ENCODE measurements around the gene MYL6B. TPM values are rescaled to one million over a fixed set of nuclear protein-coding genes. Genes with fewer than 3 reads are reported as not detected.

Gene MYL6B
- polyA plus RNA-seq, 1 donor (not counting 4 experiments of a cell fraction or from before 2014, with no cell fraction given), result 44.9 TPM

GRCh38 chr12:56151672-56152131 is 685 bp upstream of the MYL6B start:
- H3K27me3 ChIP-seq (ENCODE audit: control insufficient read depth, extremely low read depth, insufficient read depth, low read length), result no peaks in the 10 kb centered on the region
- peak overlapping the region; percentile 89 for H3K27ac ChIP-seq (ENCODE audit: control insufficient read depth, insufficient read depth, low read length)
- H3K9ac ChIP-seq (ENCODE audit: control insufficient read depth, extremely low read depth, insufficient read depth, low read length), result peak overlapping the region; percentile 87
- no peaks in the 10 kb centered on the region for H3K9me1 ChIP-seq (ENCODE audit: control insufficient read depth, extremely low read depth, insufficient read depth, low read length)
- no peaks in the 10 kb centered on the region for H3K9me3 ChIP-seq (ENCODE audit: control insufficient read depth, low read depth, low read length)
- H3K79me2 ChIP-seq (ENCODE audit: control insufficient read depth, insufficient read depth, low read length), result no peaks in the 10 kb centered on the region
- peak overlapping the region; percentile 99 for H3K4me2 ChIP-seq (ENCODE audit: control insufficient read depth, extremely low read depth, insufficient read depth, low read depth, low read length)
- peak overlapping the region; percentile 93 for H2AFZ ChIP-seq (ENCODE audit: control insufficient read depth, low read length)
- TF ChIP-seq EZH2 (IDR thresholded peaks at IDR 0.05; ENCODE audit: low read length), result no peak
- peak in 2 of 3 experiments; percentile 71 to 82 for TF ChIP-seq CTCF (optimal IDR thresholded peaks at IDR 0.05 in 1 of 3, IDR thresholded peaks at IDR 0.05 in 1 of 3, conservative IDR thresholded peaks at IDR 0.05 in 1 of 3; ENCODE audit: extremely low read depth in 1 of 3, insufficient read depth in 2 of 3, low read length in 3 of 3)
- DNase-seq (ENCODE audit: low read depth, low spot score) (no peak), FAIRE-seq (peak; percentile 29)
- peaks cover 0 to 6% of the 10 kb centered on the region in 2 experiments for H3K36me3 ChIP-seq (ENCODE audit: control insufficient read depth in 2 of 2, extremely low read depth in 1 of 2, insufficient read depth in 2 of 2, low read length in 2 of 2)
- H3K4me1 ChIP-seq (ENCODE audit: control insufficient read depth, extremely low read depth, insufficient read depth, low read length), result peaks cover 16% of the 10 kb centered on the region
- no peaks in the 10 kb centered on the region for H4K20me1 ChIP-seq (ENCODE audit: control insufficient read depth, extremely low read depth, insufficient read depth, low read length)
- dilution Hi-C loops (cut with MboI; ENCODE audit: extremely low pct_ligation_motif_present, low sequenced_read_pairs), result no loop called here
- peak overlapping the region; percentile 54 to 84 (median 74) for H3K4me3 ChIP-seq (ENCODE audit: control insufficient read depth in 2 of 3, extremely low read depth in 1 of 3, insufficient read depth in 2 of 3, low read depth in 1 of 3, low read length in 3 of 3)

DNA sequence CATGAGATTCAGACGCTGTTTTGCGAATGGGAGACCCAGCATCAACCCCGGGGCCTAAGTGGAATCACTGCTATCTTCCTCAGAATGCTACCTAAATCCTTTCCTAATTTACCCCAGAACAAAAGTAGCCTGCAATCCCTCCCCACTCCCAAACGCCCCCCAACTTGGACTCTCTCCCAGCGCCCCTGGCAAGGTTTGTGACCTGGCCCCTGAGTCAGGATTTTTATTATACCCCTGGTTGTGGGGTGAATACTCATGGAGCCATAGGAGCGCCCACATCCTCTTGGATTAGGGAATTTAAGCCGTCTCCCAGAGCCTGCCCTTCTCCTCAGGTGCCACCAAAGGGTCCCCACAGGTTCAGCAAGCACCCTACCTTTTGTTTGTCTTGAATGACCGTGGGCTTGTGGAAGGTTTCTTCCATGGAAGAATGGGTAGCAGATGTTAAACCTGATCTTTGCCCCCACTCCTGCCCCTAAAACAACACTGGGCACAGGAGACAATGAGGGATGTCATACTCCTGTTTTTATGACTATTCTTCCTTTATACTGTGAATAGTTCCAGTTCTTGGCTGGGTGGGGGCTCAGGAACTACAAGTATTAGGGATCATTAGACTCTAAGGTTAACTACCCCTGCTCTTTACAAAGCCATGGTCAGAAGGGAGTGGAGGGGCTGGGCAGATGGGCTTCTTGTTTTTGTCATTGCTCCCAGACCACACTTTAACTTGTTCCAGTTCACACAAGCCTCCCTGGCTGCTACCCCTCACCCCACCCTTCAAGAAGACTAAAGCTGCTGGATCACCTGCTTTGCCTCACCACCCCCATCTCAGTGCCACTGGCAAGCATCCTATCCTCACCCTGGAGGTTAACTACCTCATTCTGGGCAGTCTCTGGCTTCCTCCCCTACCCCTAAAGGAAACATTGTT is 630 bp downstream of the MYL6B start:
- Histone ChIP-seq H3K79me2 (ENCODE audit: control insufficient read depth, insufficient read depth, low read length) (no peaks in the 10 kb centered on the region), H4K20me1 (ENCODE audit: control insufficient read depth, extremely low read depth, insufficient read depth, low read length) (no peaks in the 10 kb centered on the region), H3K4me1 (ENCODE audit: control insufficient read depth, extremely low read depth, insufficient read depth, low read length) (peaks cover 19% of the 10 kb centered on the region), H3K4me2 (ENCODE audit: control insufficient read depth, extremely low read depth, insufficient read depth, low read depth, low read length) (peak overlapping the region; percentile 99), H3K27me3 (ENCODE audit: control insufficient read depth, extremely low read depth, insufficient read depth, low read length) (no peaks in the 10 kb centered on the region), H3K36me3 (ENCODE audit: control insufficient read depth in 2 of 2, extremely low read depth in 1 of 2, insufficient read depth in 2 of 2, low read length in 2 of 2) (peaks cover 0 to 6% of the 10 kb centered on the region in 2 experiments), H3K9me3 (ENCODE audit: control insufficient read depth, low read depth, low read length) (no peaks in the 10 kb centered on the region), H3K4me3 (ENCODE audit: control insufficient read depth in 2 of 3, extremely low read depth in 1 of 3, insufficient read depth in 2 of 3, low read depth in 1 of 3, low read length in 3 of 3) (peak overlapping the region; percentile 54 to 84 (median 74)), H2AFZ (ENCODE audit: control insufficient read depth, low read length) (peak overlapping the region; percentile 84), H3K9ac (ENCODE audit: control insufficient read depth, extremely low read depth, insufficient read depth, low read length) (peak overlapping the region; percentile 87), H3K9me1 (ENCODE audit: control insufficient read depth, extremely low read depth, insufficient read depth, low read length) (no peaks in the 10 kb centered on the region), H3K27ac (ENCODE audit: control insufficient read depth, insufficient read depth, low read length) (peak overlapping the region; percentile 89)
- no peak for FAIRE-seq
- no peak for DNase-seq (ENCODE audit: low read depth, low spot score)
- no peak for TF ChIP-seq EZH2 (IDR thresholded peaks at IDR 0.05; ENCODE audit: low read length)
- TF ChIP-seq CTCF (optimal IDR thresholded peaks at IDR 0.05 in 1 of 3, IDR thresholded peaks at IDR 0.05 in 1 of 3, conservative IDR thresholded peaks at IDR 0.05 in 1 of 3; ENCODE audit: extremely low read depth in 1 of 3, insufficient read depth in 2 of 3, low read length in 3 of 3), result no peak
- dilution Hi-C loops (cut with MboI; ENCODE audit: extremely low pct_ligation_motif_present, low sequenced_read_pairs), result no loop called here

Data from keratinocyte (primary cell).